Bronchial epithelial cell (primary cell): ENCODE results near the gene VSX1. TPM values are rescaled to one million over a fixed set of nuclear protein-coding genes. Genes with fewer than 3 reads are reported as not detected.

Experiments used
- DNase-seq: peaks from one replicate; pipeline ENCODE4 v3.0.0-alpha.2; 2010; ENCODE audit warnings: low read depth
- FAIRE-seq: peaks from 2 replicates; lab custom pipeline; 2011; peaks lifted over from hg19 to GRCh38; lab: Jason Lieb, UNC
- H3K27me3 ChIP-seq: 2 replicates; pipeline ENCODE4 v1.5.1; 2011; ENCODE audit warnings: low read length; ENCODE audit not compliant: control insufficient read depth, insufficient read depth
- H3K36me3 ChIP-seq: 2 replicates; pipeline ENCODE4 v1.5.1; 2011; ENCODE audit warnings: low read length; ENCODE audit not compliant: control insufficient read depth, insufficient read depth
- H3K4me3 ChIP-seq: 2 replicates; pipeline ENCODE4 v1.5.1; 2011; ENCODE audit warnings: mild to moderate bottlenecking, low read depth, low read length, control low read depth
- CTCF ChIP-seq: IDR thresholded peaks from 2 replicates; pipeline ENCODE4 v1.5.1; 2011; ENCODE audit warnings: mild to moderate bottlenecking, moderate library complexity, low read length, control low read depth, inconsistent platforms; ENCODE audit not compliant: insufficient read depth, severe bottlenecking
- total RNA-seq: library from RNA; depleted of rRNA; stranded (reverse); fragments of >200 nt; gene quantifications from 2 replicates; pipeline ENCODE4 v1.2.1, GENCODE V29; 2014

Gene VSX1
- total RNA-seq, 1 donor from 2014 or later = not detected

- no peak for TF ChIP-seq CTCF
- Histone ChIP-seq H3K36me3 (no peaks in the 10 kb centered on the region), H3K27me3 (no peaks in the 10 kb centered on the region), H3K4me3 (no peak overlapping the region)
- FAIRE-seq (no peak), DNase-seq (no peak)
Observed at GRCh38 chr20:25041813-25042530, 40.0 kb downstream of the VSX1 start.

- no peak overlapping the region for H3K4me3 ChIP-seq
- DNase-seq (no peak), FAIRE-seq (no peak)
- TF ChIP-seq CTCF = no peak
- H3K36me3 ChIP-seq = no peaks in the 10 kb centered on the region
- no peaks in the 10 kb centered on the region for H3K27me3 ChIP-seq
Observed at GRCh38 chr20:25040438-25040831, 41.5 kb downstream of the VSX1 start.

- TF ChIP-seq CTCF = no peak
- no peak for FAIRE-seq
Observed at GRCh38 chr20:25039697-25040437, 42.1 kb downstream of the VSX1 start.

GRCh38 chr20:25038591-25039015 lies 43.3 kb downstream of the VSX1 start:
- no peak overlapping the region for H3K4me3 ChIP-seq
- FAIRE-seq (no peak), DNase-seq (no peak)
- H3K36me3 ChIP-seq = no peaks in the 10 kb centered on the region
- H3K27me3 ChIP-seq = peaks cover under 1% of the 10 kb centered on the region
- no peak for TF ChIP-seq CTCF

More at GRCh38 chr20:25039697-25040437, 42.1 kb downstream of the VSX1 start:
- Histone ChIP-seq H3K4me3 (no peak overlapping the region), H3K36me3 (no peaks in the 10 kb centered on the region), H3K27me3 (no peaks in the 10 kb centered on the region)
- peak; percentile 21 for DNase-seq

GRCh38 chr20:25038103-25038410 lies 43.9 kb downstream of the VSX1 start:
- Histone ChIP-seq H3K27me3 (peaks cover 1% of the 10 kb centered on the region), H3K36me3 (no peaks in the 10 kb centered on the region), H3K4me3 (no peak overlapping the region)
- DNase-seq (no peak), FAIRE-seq (no peak)
- TF ChIP-seq CTCF = no peak
